DOHH2 (cell line): ENCODE measurements around the gene CDAN1.
"Not testable (repeated sequence)": the region's sequence is repeated elsewhere in the genome, so short reads cannot be mapped to it uniquely, and the experiment has no call there.

Experiments
- H3F3A ChIP-seq: fragments of 200-600 bp; sonication (generic), shearing (Covaris generic); 2 replicates; pipeline ENCODE4 v1.6.0; 2016; ENCODE audit warnings: antibody characterized with exemption, mild to moderate bottlenecking; ENCODE audit not compliant: control insufficient read depth, insufficient read depth
- H3K27ac ChIP-seq: fragments of 200-600 bp; sonication (generic); 2 replicates; pipeline ENCODE4 v1.5.1; 2014; ENCODE audit warnings: low read depth, mild to moderate bottlenecking, low read length, moderate library complexity
- H3K27me3 ChIP-seq: fragments of 200-600 bp; sonication (generic); 2 replicates; pipeline ENCODE4 v1.6.1; 2014; ENCODE audit warnings: mild to moderate bottlenecking, low read length, mixed read lengths; ENCODE audit not compliant: control insufficient read depth
- H3K36me3 ChIP-seq: fragments of 200-600 bp; sonication (generic); 2 replicates; pipeline ENCODE4 v1.6.1; 2014; ENCODE audit warnings: mild to moderate bottlenecking, low read length, moderate library complexity, mixed read lengths; ENCODE audit not compliant: control insufficient read depth
- H3K4me1 ChIP-seq: fragments of 200-600 bp; sonication (generic); 2 replicates; pipeline ENCODE4 v1.6.1; 2014; ENCODE audit warnings: mild to moderate bottlenecking, low read length, mixed read lengths; ENCODE audit not compliant: control insufficient read depth
- H3K4me2 ChIP-seq: fragments of 200-600 bp; sonication (generic); 2 replicates; pipeline ENCODE4 v1.6.0; 2014; ENCODE audit warnings: mild to moderate bottlenecking, low read length, moderate library complexity
- H3K4me3 ChIP-seq: fragments of 200-600 bp; sonication (generic); 2 replicates; pipeline ENCODE4 v1.5.1; 2014; ENCODE audit warnings: mild to moderate bottlenecking, low read length, mixed read lengths
- H3K79me2 ChIP-seq: fragments of 200-600 bp; sonication (generic); 2 replicates; pipeline ENCODE4 v1.6.1; 2014; ENCODE audit warnings: mild to moderate bottlenecking, low read length, mixed read lengths; ENCODE audit not compliant: control insufficient read depth
- H3K9me2 ChIP-seq: fragments of 200-600 bp; sonication (generic); replicated peaks from 2 replicates; pipeline ENCODE4 v1.6.1; 2014; ENCODE audit warnings: mild to moderate bottlenecking, low read length, mixed read lengths; ENCODE audit not compliant: control insufficient read depth
- H3K9me3 ChIP-seq: fragments of 200-600 bp; sonication (generic); 2 replicates; pipeline ENCODE4 v1.6.1; 2014; ENCODE audit warnings: antibody characterized with exemption, low read length, mixed read lengths; ENCODE audit not compliant: control insufficient read depth, insufficient read depth
- H4K20me1 ChIP-seq: fragments of 200-600 bp; sonication (generic); 2 replicates; pipeline ENCODE4 v1.6.0; 2014; ENCODE audit warnings: low read depth, mild to moderate bottlenecking, antibody characterized with exemption, low read length, moderate library complexity; ENCODE audit not compliant: control insufficient read depth, insufficient read depth
- CTCF ChIP-seq: fragments of 200-600 bp; sonication (generic); IDR thresholded peaks from one replicate; pipeline ENCODE4 v1.5.1; 2014; ENCODE audit warnings: antibody characterized with exemption, mild to moderate bottlenecking, low read depth, low read length; ENCODE audit not compliant: poor library complexity, severe bottlenecking
- EZH2phosphoT487 ChIP-seq: fragments of 200-600 bp; sonication (generic); IDR thresholded peaks from 2 replicates; pipeline ENCODE4 v1.6.1; 2017; ENCODE audit warnings: borderline replicate concordance, mild to moderate bottlenecking, antibody characterized with exemption, low read length, moderate library complexity, mixed read lengths

Gene CDAN1

GRCh38 chr15:42764154-42764731 is 27.3 kb upstream of the CDAN1 start:
- not testable (repeated sequence) for H3K9me2 ChIP-seq, H3K27me3 ChIP-seq, H3K36me3 ChIP-seq, H3K4me3 ChIP-seq, H3F3A ChIP-seq, H3K4me1 ChIP-seq, H3K79me2 ChIP-seq, H3K4me2 ChIP-seq, H3K27ac ChIP-seq, H4K20me1 ChIP-seq
- peaks cover 18% of the 10 kb centered on the region for H3K9me3 ChIP-seq

GRCh38 chr15:42761813-42762212 is 24.9 kb upstream of the CDAN1 start:
- not testable (repeated sequence) for H3K79me2 ChIP-seq, H3K36me3 ChIP-seq, H4K20me1 ChIP-seq, H3F3A ChIP-seq, H3K9me2 ChIP-seq, H3K4me1 ChIP-seq, H3K4me2 ChIP-seq, H3K27me3 ChIP-seq, H3K27ac ChIP-seq, H3K4me3 ChIP-seq
- peaks cover 18% of the 10 kb centered on the region for H3K9me3 ChIP-seq

- no peak overlapping the region for H3K27ac ChIP-seq
- TF ChIP-seq CTCF = no peak
- no peak for TF ChIP-seq EZH2phosphoT487
- peaks cover 5% of the 10 kb centered on the region; the same call in 1 of the 2 replicates for H3K36me3 ChIP-seq
- peaks cover 18% of the 10 kb centered on the region for H3K9me3 ChIP-seq
- no peak overlapping the region for H3K4me3 ChIP-seq
- no peaks in the 10 kb centered on the region for H3K27me3 ChIP-seq
- H3F3A ChIP-seq = no peaks in the 10 kb centered on the region
- H3K4me1 ChIP-seq = no peaks in the 10 kb centered on the region
- no peaks in the 10 kb centered on the region for H3K9me2 ChIP-seq
- H3K4me2 ChIP-seq = no peak overlapping the region
- H4K20me1 ChIP-seq = no peaks in the 10 kb centered on the region
- peaks cover 9% of the 10 kb centered on the region for H3K79me2 ChIP-seq
Observed at GRCh38 chr15:42760759-42761158, 23.8 kb upstream of the CDAN1 start.

- no peak for TF ChIP-seq EZH2phosphoT487
- TF ChIP-seq CTCF = no peak
Observed at GRCh38 chr15:42759093-42759492, 22.2 kb upstream of the CDAN1 start.

More at GRCh38 chr15:42759093-42759492, 22.2 kb upstream of the CDAN1 start:
- H3K4me3 ChIP-seq = no peak overlapping the region
- no peaks in the 10 kb centered on the region for H3K27me3 ChIP-seq
- peaks cover 9% of the 10 kb centered on the region for H3K79me2 ChIP-seq
- H3K27ac ChIP-seq = no peak overlapping the region
- H3K9me2 ChIP-seq = no peaks in the 10 kb centered on the region
- H3K36me3 ChIP-seq = peaks cover 5% of the 10 kb centered on the region; the same call in 1 of the 2 replicates
- peaks cover 18% of the 10 kb centered on the region for H3K9me3 ChIP-seq
- no peaks in the 10 kb centered on the region for H3F3A ChIP-seq
- no peaks in the 10 kb centered on the region for H3K4me1 ChIP-seq
- no peak overlapping the region for H3K4me2 ChIP-seq
- no peaks in the 10 kb centered on the region for H4K20me1 ChIP-seq
